K562 (cell line): Measurements from ENCODE around the gene TNPO3. TPM values are rescaled to one million over a fixed set of nuclear protein-coding genes. Genes with fewer than 3 reads are reported as not detected.

Experiments used
- ATAC-seq: fragments of 200-7000 bp; cut with Tn5 transposase; 3 replicates; pipeline ENCODE4 v1.9.1; 2020; ENCODE audit warnings: moderate library complexity
- BruUV-seq: library from RNA; stranded (reverse); fragments of 400-500 nt; replicated peaks from 2 replicates; lab custom pipeline; 2021; lab: Mats Ljungman, UMichigan
- CTCF ChIA-PET: fragments of 300-600 bp; formaldehyde crosslinking; extraction: SDS; loops from one replicate; lab custom pipeline; 2021; ENCODE audit warnings: low intra/inter-chr PET ratio; lab: Yijun Ruan, JAX
- POLR2A ChIA-PET: fragments of 300-600, 350-650 bp; sonication (Branson Sonifier 250); formaldehyde crosslinking; extraction: SDS; loops from one replicate; lab custom pipeline; 2021; ENCODE audit warnings: antibody characterized with exemption, inconsistent platforms; lab: Yijun Ruan, JAX
- DNase-seq, 4 experiments: peaks; one replicate each; pipeline versions ENCODE4 v3.0.0 to v3.0.0-alpha.2; 2011 to 2018; ENCODE audit warnings: low spot score in 3 of 4, mixed read lengths in 3 of 4; ENCODE audit errors: extremely low read depth in 1 of 4
- FAIRE-seq: peaks from 2 replicates; lab custom pipeline; 2011; peaks lifted over from hg19 to GRCh38; lab: Jason Lieb, UNC
- H2AFZ ChIP-seq: 2 replicates; pipeline ENCODE4 v1.6.0; 2011; ENCODE audit warnings: low read depth, low read length, control low read depth, inconsistent platforms
- H3K27ac ChIP-seq: fragments of 200-600 bp; 3 replicates; pipeline ENCODE4 v1.8.0; 2011; ENCODE audit warnings: low read depth, mild to moderate bottlenecking, control low read depth, inconsistent platforms, low read length, moderate library complexity, mixed read lengths; ENCODE audit errors: extremely low read depth
- H3K27me3 ChIP-seq, 2 experiments: fragments of 300-600 bp in 1 of 2; 2 replicates in 1 of 2; 3 replicates in 1 of 2; pipeline versions ENCODE4 v1.6.0 to v1.8.0; 2011; ENCODE audit warnings: inconsistent platforms in 2 of 2, low read length in 2 of 2, mild to moderate bottlenecking in 1 of 2, mixed read lengths in 1 of 2, moderate library complexity in 1 of 2; ENCODE audit not compliant: control insufficient read depth in 2 of 2, insufficient read depth in 2 of 2
- H3K36me3 ChIP-seq: fragments of 300-600 bp; 3 replicates; pipeline ENCODE4 v1.8.0; 2011; ENCODE audit warnings: mild to moderate bottlenecking, low read length, inconsistent platforms; ENCODE audit not compliant: control insufficient read depth, insufficient read depth
- H3K4me1 ChIP-seq, 2 experiments: fragments of 200-600 bp in 1 of 2; replicated peaks in 1 of 2; 2 replicates in 1 of 2; 3 replicates in 1 of 2; pipeline versions ENCODE4 v1.5.1 to v1.8.0; 2011; ENCODE audit warnings: inconsistent platforms in 2 of 2, low read length in 2 of 2, mild to moderate bottlenecking in 1 of 2, mixed read lengths in 1 of 2, moderate library complexity in 1 of 2; ENCODE audit not compliant: control insufficient read depth in 2 of 2, insufficient read depth in 2 of 2
- H3K4me2 ChIP-seq: 2 replicates; pipeline ENCODE4 v1.6.1; 2011; ENCODE audit warnings: low read length, control low read depth, inconsistent platforms, mixed read lengths; ENCODE audit not compliant: insufficient read depth
- H3K4me3 ChIP-seq: fragments of 200-600 bp; sonication (generic), shearing (Covaris generic); 2 replicates; pipeline ENCODE4 v1.5.1; 2016; ENCODE audit warnings: control low read depth, inconsistent platforms
- H3K79me2 ChIP-seq: fragments of 200-600 bp; 3 replicates; pipeline ENCODE4 v1.8.0; 2011; ENCODE audit warnings: low read length, inconsistent platforms; ENCODE audit not compliant: control insufficient read depth, insufficient read depth
- H3K9ac ChIP-seq, 2 experiments: 2 replicates each; pipeline versions ENCODE4 v1.6.0 to v1.6.1; 2011; ENCODE audit warnings: low read depth in 2 of 2, low read length in 2 of 2, control low read depth in 1 of 2, inconsistent platforms in 1 of 2, mild to moderate bottlenecking in 1 of 2, mixed read lengths in 1 of 2; ENCODE audit not compliant: insufficient read depth in 1 of 2
- H3K9me1 ChIP-seq: one replicate; pipeline ENCODE4 v1.6.0; 2011; ENCODE audit warnings: inconsistent platforms, mild to moderate bottlenecking, low read length, moderate library complexity; ENCODE audit not compliant: control insufficient read depth, insufficient read depth
- H3K9me3 ChIP-seq: replicated peaks from 2 replicates; pipeline ENCODE4 v1.5.1; 2011; ENCODE audit warnings: low read depth, low read length, inconsistent platforms; ENCODE audit not compliant: control insufficient read depth, insufficient read depth
- H4K20me1 ChIP-seq: replicated peaks from 2 replicates; pipeline ENCODE4 v1.6.1; 2011; ENCODE audit warnings: low read length, inconsistent platforms, mixed read lengths; ENCODE audit not compliant: control insufficient read depth, insufficient read depth
- CBX2 ChIP-seq: fragments of 200-600 bp; sonication (generic); IDR thresholded peaks from one replicate; pipeline ENCODE4 v1.6.1; 2012; ENCODE audit warnings: mild to moderate bottlenecking, low read length, inconsistent platforms; ENCODE audit not compliant: insufficient read depth, poor library complexity, severe bottlenecking
- CBX5 ChIP-seq: IDR thresholded peaks from 2 replicates; pipeline ENCODE4 v1.6.1; 2014; ENCODE audit warnings: low read depth, borderline replicate concordance
- CHD2 ChIP-seq: IDR thresholded peaks from 2 replicates; pipeline ENCODE4 v1.6.1; 2011; ENCODE audit warnings: low read depth, low read length
- GABPA ChIP-seq: fragments of 200-800 bp; sonication (Bioruptor generic); conservative IDR thresholded peaks from 2 replicates; pipeline ENCODE4 v1.6.1; 2016; ENCODE audit warnings: low read depth, missing genetic modification characterization, missing compliant biosample characterization
- ILF3 ChIP-seq: fragments of 450-650 bp; IDR thresholded peaks from 2 replicates; pipeline ENCODE4 v1.6.1; 2018; ENCODE audit warnings: antibody characterized with exemption, mild to moderate bottlenecking, moderate library complexity, borderline replicate concordance
- MAFF ChIP-seq: IDR thresholded peaks from 2 replicates; pipeline ENCODE4 v1.6.1; 2012; ENCODE audit warnings: low read length, improper control_type of control experiment
- MTA1 ChIP-seq: fragments of 450-650 bp; IDR thresholded peaks from 2 replicates; pipeline ENCODE4 v1.6.1; 2017; ENCODE audit warnings: borderline replicate concordance
- NUFIP1 ChIP-seq: fragments of 450-650 bp; IDR thresholded peaks from 2 replicates; pipeline ENCODE4 v1.6.1; 2018; ENCODE audit not compliant: partially characterized antibody
- POLR2G ChIP-seq: fragments of 200-400 bp; formaldehyde crosslinking; IDR thresholded peaks from 2 replicates; pipeline ENCODE4 v1.6.1; 2017; ENCODE audit warnings: low read depth, mild to moderate bottlenecking, antibody characterized with exemption, low read length, moderate library complexity
- RBM22 ChIP-seq: fragments of 200-400 bp; formaldehyde crosslinking; IDR thresholded peaks from 2 replicates; pipeline ENCODE4 v1.6.1; 2018; ENCODE audit warnings: low read length, low read depth; ENCODE audit not compliant: poor library complexity, severe bottlenecking
- SNRNP70 ChIP-seq: fragments of 200-400 bp; formaldehyde crosslinking; optimal IDR thresholded peaks from 2 replicates; pipeline ENCODE3; 2017; ENCODE audit warnings: low read depth, low read length
- ZC3H8 ChIP-seq: fragments of 450-650 bp; IDR thresholded peaks from 2 replicates; pipeline ENCODE4 v1.6.1; 2017
- ZNF717 ChIP-seq: fragments of 250-450 bp; sonication (Bioruptor Pico); IDR thresholded peaks from 2 replicates; pipeline ENCODE4 v1.5.0; 2021
- WGBS: fragments of 100-300 bp; shearing (Covaris generic); methylation state at CpG from one replicate; pipeline ENCODE4 v1.1.6; 2016; ENCODE audit warnings: low coverage, mixed read lengths; ENCODE audit not compliant: insufficient coverage; ENCODE audit errors: missing lambda C conversion rate; 5-methylcytosine and 5-hydroxymethylcytosine counted together
- in situ Hi-C: fragments of 300-500 bp; cut with MboI; formaldehyde crosslinking; loops from 4 replicates; pipeline ENCODE4 v1.15.0; 2018; ENCODE audit warnings: inconsistent platforms, mixed read lengths
- intact Hi-C: fragments of 100-400 bp; cut with micrococcal nuclease; formaldehyde crosslinking; loops from 2 replicates; pipeline ENCODE4 v1.14.2; 2022
- polyA plus RNA-seq, 8 experiments: library from polyadenylated mRNA; depleted of rRNA in 4 of 8; stranded (reverse) in 5 of 8; unstranded in 3 of 8; fragments of >200 nt; fragmentation: Nextera tagmentation in 2 of 8; fragmentation: Illumina TruSeq in 1 of 8; extraction: Ambion mirVana in 2 of 8; extraction: Trizol in 1 of 8; gene quantifications; 2 replicates each; pipeline versions ENCODE4 v1.2.1 to v1.2.3, GENCODE V29; 2011 to 2014; ENCODE audit warnings: inconsistent platforms in 1 of 8, missing spikeins in 1 of 8
- total RNA-seq, 7 experiments: library from RNA; depleted of rRNA in 6 of 7; stranded (reverse); fragments of >200 nt in 6 of 7; fragmentation: Illumina TruSeq in 2 of 7; extraction: Trizol in 2 of 7; gene quantifications; 2 replicates each; pipeline versions ENCODE4 v1.2.1 to v1.2.3, GENCODE V29; 2011 to 2021; ENCODE audit warnings: low replicate concordance in 1 of 7
- TF ChIP-seq, protein P1 (sequence below): sonication (generic); formaldehyde crosslinking; IDR thresholded peaks from 2 replicates; pipeline ENCODE4 v1.8.1; 2023; ENCODE audit warnings: mild to moderate bottlenecking, missing genetic modification reagents
- TF ChIP-seq, protein P2 (sequence below): fragments of 250-450 bp; sonication (Bioruptor Pico); IDR thresholded peaks from 2 replicates; pipeline ENCODE4 v1.4.0; 2020
- TF ChIP-seq, protein P3 (sequence below): sonication (generic); IDR thresholded peaks from 2 replicates; pipeline ENCODE4 v1.6.1; 2016
- TF ChIP-seq, protein P4 (sequence below): sonication (generic); formaldehyde crosslinking; IDR thresholded peaks from 2 replicates; pipeline ENCODE4 v1.8.0; 2022; ENCODE audit warnings: missing genetic modification reagents, mild to moderate bottlenecking, moderate library complexity, borderline replicate concordance

TNPO3 gene
- total and polyA plus RNA-seq, 9 of the 15 experiments (the other 6 are each of a cell fraction or from before 2014, with no cell fraction given) = 35.8 to 125 (median 110) TPM

DNA sequence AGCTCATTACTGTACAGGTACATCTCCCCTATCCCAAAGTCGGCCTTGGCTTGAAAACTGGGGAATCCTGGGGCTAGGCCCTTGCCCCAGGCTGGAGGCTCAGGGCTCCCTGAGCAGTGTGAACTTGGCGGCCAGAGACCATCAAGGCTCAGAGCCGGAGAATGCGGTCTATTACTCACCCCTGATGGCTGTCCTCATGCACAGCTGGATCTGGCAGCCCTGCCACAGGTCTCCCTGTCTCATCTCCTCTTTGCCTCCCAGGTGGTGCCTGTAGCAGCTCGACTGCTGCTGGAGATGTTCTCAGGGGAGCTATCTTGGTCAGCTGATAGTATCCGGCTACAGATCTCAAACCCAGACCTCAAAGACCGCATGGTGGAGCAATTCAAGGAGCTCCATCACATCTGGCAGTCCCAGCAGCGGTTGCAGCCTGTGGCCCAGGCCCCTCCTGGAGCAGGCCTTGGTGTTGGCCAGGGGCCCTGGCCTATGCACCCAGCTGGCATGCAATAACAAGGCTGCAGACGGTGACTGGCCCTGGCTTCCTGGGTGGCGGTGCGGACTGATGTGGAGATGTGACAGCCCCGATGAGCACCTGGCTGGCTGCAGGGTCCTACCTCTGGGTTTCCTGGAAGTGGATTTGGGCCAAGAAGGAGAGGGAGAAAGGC lies 106.5 kb downstream of the TNPO3 start:
- H4K20me1 ChIP-seq = peaks cover 3% of the 10 kb centered on the region
- H3K36me3 ChIP-seq = peaks cover 20% of the 10 kb centered on the region; the same call in 2 of the 3 replicates
- POLR2A ChIA-PET = interaction anchor here (0.6 to 4.5 kb wide), 16 partner anchors 9 to 541 kb away, joined by 3 to 28 read pairs (median 3); partner anchors contain the start of genes IRF5, TNPO3 and TSPAN33
- no peak for TF ChIP-seq ILF3
- no peak for TF ChIP-seq SNRNP70
- no peak for TF ChIP-seq NUFIP1
- no peak for TF ChIP-seq CBX2
- peak; percentile 95 for TF ChIP-seq RBM22
- no peak for TF ChIP-seq CBX5
- TF ChIP-seq ZNF717 (CRISPR knock-in tag) = no peak
- TF ChIP-seq, protein P1, sequence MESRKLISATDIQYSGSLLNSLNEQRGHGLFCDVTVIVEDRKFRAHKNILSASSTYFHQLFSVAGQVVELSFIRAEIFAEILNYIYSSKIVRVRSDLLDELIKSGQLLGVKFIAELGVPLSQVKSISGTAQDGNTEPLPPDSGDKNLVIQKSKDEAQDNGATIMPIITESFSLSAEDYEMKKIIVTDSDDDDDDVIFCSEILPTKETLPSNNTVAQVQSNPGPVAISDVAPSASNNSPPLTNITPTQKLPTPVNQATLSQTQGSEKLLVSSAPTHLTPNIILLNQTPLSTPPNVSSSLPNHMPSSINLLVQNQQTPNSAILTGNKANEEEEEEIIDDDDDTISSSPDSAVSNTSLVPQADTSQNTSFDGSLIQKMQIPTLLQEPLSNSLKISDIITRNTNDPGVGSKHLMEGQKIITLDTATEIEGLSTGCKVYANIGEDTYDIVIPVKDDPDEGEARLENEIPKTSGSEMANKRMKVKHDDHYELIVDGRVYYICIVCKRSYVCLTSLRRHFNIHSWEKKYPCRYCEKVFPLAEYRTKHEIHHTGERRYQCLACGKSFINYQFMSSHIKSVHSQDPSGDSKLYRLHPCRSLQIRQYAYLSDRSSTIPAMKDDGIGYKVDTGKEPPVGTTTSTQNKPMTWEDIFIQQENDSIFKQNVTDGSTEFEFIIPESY (CRISPR knock-in tag) = 0 out of 2 replicates have a peak, but pooled peaks have one; percentile 27
- no peak for TF ChIP-seq MTA1
- no peak for TF ChIP-seq MAFF
- peak; percentile 78 for TF ChIP-seq POLR2G
- TF ChIP-seq ZC3H8 = no peak
- TF ChIP-seq, protein P2, sequence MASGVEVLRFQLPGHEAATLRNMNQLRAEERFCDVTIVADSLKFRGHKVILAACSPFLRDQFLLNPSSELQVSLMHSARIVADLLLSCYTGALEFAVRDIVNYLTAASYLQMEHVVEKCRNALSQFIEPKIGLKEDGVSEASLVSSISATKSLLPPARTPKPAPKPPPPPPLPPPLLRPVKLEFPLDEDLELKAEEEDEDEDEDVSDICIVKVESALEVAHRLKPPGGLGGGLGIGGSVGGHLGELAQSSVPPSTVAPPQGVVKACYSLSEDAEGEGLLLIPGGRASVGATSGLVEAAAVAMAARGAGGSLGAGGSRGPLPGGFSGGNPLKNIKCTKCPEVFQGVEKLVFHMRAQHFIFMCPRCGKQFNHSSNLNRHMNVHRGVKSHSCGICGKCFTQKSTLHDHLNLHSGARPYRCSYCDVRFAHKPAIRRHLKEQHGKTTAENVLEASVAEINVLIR (CRISPR knock-in tag) = no peak
- no peak for TF ChIP-seq CHD2
- TF ChIP-seq, protein P3, sequence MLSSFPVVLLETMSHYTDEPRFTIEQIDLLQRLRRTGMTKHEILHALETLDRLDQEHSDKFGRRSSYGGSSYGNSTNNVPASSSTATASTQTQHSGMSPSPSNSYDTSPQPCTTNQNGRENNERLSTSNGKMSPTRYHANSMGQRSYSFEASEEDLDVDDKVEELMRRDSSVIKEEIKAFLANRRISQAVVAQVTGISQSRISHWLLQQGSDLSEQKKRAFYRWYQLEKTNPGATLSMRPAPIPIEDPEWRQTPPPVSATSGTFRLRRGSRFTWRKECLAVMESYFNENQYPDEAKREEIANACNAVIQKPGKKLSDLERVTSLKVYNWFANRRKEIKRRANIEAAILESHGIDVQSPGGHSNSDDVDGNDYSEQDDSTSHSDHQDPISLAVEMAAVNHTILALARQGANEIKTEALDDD = no peak
- no peak for TF ChIP-seq GABPA
- TF ChIP-seq, protein P4, sequence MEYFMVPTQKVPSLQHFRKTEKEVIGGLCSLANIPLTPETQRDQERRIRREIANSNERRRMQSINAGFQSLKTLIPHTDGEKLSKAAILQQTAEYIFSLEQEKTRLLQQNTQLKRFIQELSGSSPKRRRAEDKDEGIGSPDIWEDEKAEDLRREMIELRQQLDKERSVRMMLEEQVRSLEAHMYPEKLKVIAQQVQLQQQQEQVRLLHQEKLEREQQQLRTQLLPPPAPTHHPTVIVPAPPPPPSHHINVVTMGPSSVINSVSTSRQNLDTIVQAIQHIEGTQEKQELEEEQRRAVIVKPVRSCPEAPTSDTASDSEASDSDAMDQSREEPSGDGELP (CRISPR knock-in tag) = 0 out of 2 replicates have a peak, but pooled peaks have one; percentile 34

More for the DNA sequence above, 106.5 kb downstream of the TNPO3 start:
- CTCF ChIA-PET = no interaction called here
- in situ Hi-C loops (no loop called here), intact Hi-C loops (no loop called here)
- no peak for DNase-seq
- Histone ChIP-seq H3K9ac (peak overlapping the region in 1 of 2 experiments; percentile 41; a peak in 2 of 4 replicates), H3K9me1 (no peaks in the 10 kb centered on the region), H3K4me1 (peaks cover 0 to 21% of the 10 kb centered on the region in 2 experiments; a peak in 2 of 5 replicates), H2AFZ (no peak overlapping the region), H3K27ac (no peak overlapping the region), H3K4me2 (no peak overlapping the region), H3K79me2 (no peaks in the 10 kb centered on the region), H3K4me3 (no peak overlapping the region), H3K27me3 (peaks cover 20 to 26% of the 10 kb centered on the region in 2 experiments; a peak in 4 of 5 replicates), H3K9me3 (no peaks in the 10 kb centered on the region)
- peak; percentile 12 for ATAC-seq
- WGBS = 66% methylated on average over 12 of the region's 12 CpGs
- FAIRE-seq = no peak
- BruUV-seq = no TSS peak
